HG03378 (cell line): ENCODE results near the gene TNS4.

Source experiments
- ATAC-seq: cut with Tn5 transposase; IDR thresholded peaks from one replicate; pipeline ENCODE4 v1.9.1; 2021; ENCODE audit warnings: mild to moderate bottlenecking, moderate library complexity; ENCODE audit not compliant: unreplicated experiment

Gene TNS4

GRCh38 chr17:40496634-40497420, 4.6 kb downstream of the TNS4 start:
- no peak for ATAC-seq

GRCh38 chr17:40496170-40496569, 5.3 kb downstream of the TNS4 start:
- ATAC-seq = no peak

GRCh38 chr17:40495140-40495539, 6.3 kb downstream of the TNS4 start:
- no peak for ATAC-seq

GRCh38 chr17:40493697-40494096, 7.7 kb downstream of the TNS4 start:
- ATAC-seq = no peak

GRCh38 chr17:40491486-40491885, 9.9 kb downstream of the TNS4 start:
- ATAC-seq = no peak

- ATAC-seq = no peak
Measured at GRCh38 chr17:40490982-40491381, 10.4 kb downstream of the TNS4 start.

GRCh38 chr17:40490289-40490853, 11.1 kb downstream of the TNS4 start:
- ATAC-seq = no peak

- no peak for ATAC-seq
Measured at GRCh38 chr17:40487371-40488020, 13.9 kb downstream of the TNS4 start.

GRCh38 chr17:40486522-40487370, 14.7 kb downstream of the TNS4 start:
- ATAC-seq = no peak

- no peak for ATAC-seq
Measured at GRCh38 chr17:40485851-40486521, 15.4 kb downstream of the TNS4 start.

GRCh38 chr17:40484973-40485530, 16.4 kb downstream of the TNS4 start:
- ATAC-seq = no peak

GRCh38 chr17:40484285-40484972, 17.0 kb downstream of the TNS4 start:
- no peak for ATAC-seq

- ATAC-seq = no peak
Measured at GRCh38 chr17:40483679-40484078, 17.7 kb downstream of the TNS4 start.

GRCh38 chr17:40482722-40483121, 18.7 kb downstream of the TNS4 start:
- ATAC-seq = no peak

- no peak for ATAC-seq
Measured at GRCh38 chr17:40481106-40481505, 20.3 kb downstream of the TNS4 start.

- ATAC-seq = no peak
Measured at GRCh38 chr17:40480501-40481003, 20.9 kb downstream of the TNS4 start.

GRCh38 chr17:40479754-40480480, 21.5 kb downstream of the TNS4 start:
- no peak for ATAC-seq

GRCh38 chr17:40478486-40478885, 22.9 kb downstream of the TNS4 start:
- no peak for ATAC-seq

GRCh38 chr17:40477796-40478195, 23.6 kb downstream of the TNS4 start:
- ATAC-seq = no peak
